Kidney (tissue), 14 donors: ENCODE measurements around the gene MYO1D. TPM values are rescaled to one million over a fixed set of nuclear protein-coding genes. Genes with fewer than 3 reads are reported as not detected.

Experiments used
- DNase-seq, 5 donors: peaks; one replicate each; pipeline ENCODE4 v3.0.0-alpha.2; 2013 to 2020
- FAIRE-seq: peaks from 2 replicates; lab custom pipeline; 2012; peaks lifted over from hg19 to GRCh38; lab: Jason Lieb, UNC
- H3K27ac ChIP-seq, 2 donors: one replicate each; pipeline ENCODE4 v1.7.0; 2013; ENCODE audit warnings: low read depth in 2 of 2, low read length in 2 of 2, inconsistent platforms in 1 of 2
- H3K27me3 ChIP-seq: one replicate; pipeline ENCODE4 v1.7.1; 2013; ENCODE audit warnings: low read length, inconsistent platforms; ENCODE audit not compliant: control insufficient read depth, insufficient read depth
- H3K36me3 ChIP-seq, 3 donors: one replicate each; pipeline versions ENCODE4 v1.7.0 to v1.7.1; 2013; ENCODE audit warnings: low read length in 3 of 3, control low read depth in 1 of 3, inconsistent platforms in 1 of 3; ENCODE audit not compliant: insufficient read depth in 3 of 3, control insufficient read depth in 2 of 3
- H3K4me1 ChIP-seq, 3 donors: one replicate each; pipeline versions ENCODE4 v1.7.0 to v1.7.1; 2013; ENCODE audit warnings: low read length in 3 of 3, inconsistent platforms in 1 of 3, low read depth in 1 of 3; ENCODE audit not compliant: control insufficient read depth in 2 of 3, insufficient read depth in 2 of 3
- H3K4me3 ChIP-seq, 3 donors: one replicate each; pipeline versions ENCODE4 v1.7.0 to v1.8.1; 2013; ENCODE audit warnings: low read length in 3 of 3, control low read depth in 1 of 3, inconsistent platforms in 1 of 3
- H3K9ac ChIP-seq, 3 donors: one replicate each; pipeline versions ENCODE4 v1.7.0 to v1.7.1; 2013; ENCODE audit warnings: low read length in 3 of 3, control low read depth in 1 of 3, inconsistent platforms in 1 of 3
- H3K9me3 ChIP-seq, 3 donors: one replicate each; pipeline versions ENCODE4 v1.7.0 to v1.7.1; 2013; ENCODE audit warnings: low read length in 3 of 3, control low read depth in 1 of 3, inconsistent platforms in 1 of 3; ENCODE audit not compliant: control insufficient read depth in 2 of 3, insufficient read depth in 1 of 3
- CTCF ChIP-seq: IDR thresholded peaks from 3 replicates; pipeline ENCODE4 v1.5.1; 2012; ENCODE audit warnings: mild to moderate bottlenecking, moderate library complexity, borderline replicate concordance; ENCODE audit not compliant: insufficient read depth; ENCODE audit errors: extremely low read depth
- intact Hi-C: fragments of 100-400 bp; cut with DNase I; formaldehyde crosslinking; loops from one replicate; pipeline ENCODE4 v1.11.1; 2022
- polyA plus RNA-seq: library from polyadenylated mRNA; stranded (reverse); fragments of 350-450 nt; fragmentation: Illumina TruSeq; extraction: RNeasy Lipid Tissue Mini Kit (QIAGEN cat#74804); gene quantifications from one replicate; pipeline ENCODE4 v1.2.3, GENCODE V29; 2014; ENCODE audit warnings: low read depth, low replicate concordance; ENCODE audit not compliant: insufficient read depth
- total RNA-seq: library from RNA; stranded (reverse); fragmentation: NEBNext Ultra II Directional; extraction: Animal tissue kit (Norgen Biotek cat#: 25700); gene quantifications from one replicate; pipeline ENCODE4 v1.2.1, GENCODE V29; 2021
- donor health status: control.
- donor health status: control.
- donor health status: control.
- donor health status: control.
- donor health status: control.
- donor health status: DM: yes; HTN: yes; CAD: no.
- donor health status: Normal renal cell carcinoma (clear cell type).

MYO1D gene
- total and polyA plus RNA-seq, 2 donors from 2014 or later: 21.1 to 99.9 TPM

- no peaks in the 10 kb centered on the region for H3K4me1 ChIP-seq
- intact Hi-C loops: no loop called here
- no peak overlapping the region for H3K9ac ChIP-seq
- H3K9me3 ChIP-seq: peaks cover 0 to 7% (median 0%) of the 10 kb centered on the region in 3 donors
- H3K4me3 ChIP-seq: no peak overlapping the region
- H3K27ac ChIP-seq: no peak overlapping the region
- no peak for DNase-seq
- no peaks in the 10 kb centered on the region for H3K27me3 ChIP-seq
- FAIRE-seq: no peak
- TF ChIP-seq CTCF: no peak
- H3K36me3 ChIP-seq: no peaks in the 10 kb centered on the region
Observed at GRCh38 chr17:32583053-32583452, 293.9 kb downstream of the MYO1D start.

GRCh38 chr17:32575852-32576251 is 301.1 kb downstream of the MYO1D start:
- Histone ChIP-seq H3K9me3 (no peaks in the 10 kb centered on the region), H3K9ac (no peak overlapping the region), H3K27ac (no peak overlapping the region), H3K4me3 (no peak overlapping the region), H3K4me1 (no peaks in the 10 kb centered on the region), H3K36me3 (no peaks in the 10 kb centered on the region), H3K27me3 (no peaks in the 10 kb centered on the region)
- no peak for TF ChIP-seq CTCF
- FAIRE-seq (no peak), DNase-seq (no peak)
- intact Hi-C loops: no loop called here

- H3K9ac ChIP-seq: no peak overlapping the region
- no peak overlapping the region for H3K4me3 ChIP-seq
- intact Hi-C loops: no loop called here
- no peaks in the 10 kb centered on the region for H3K4me1 ChIP-seq
- TF ChIP-seq CTCF: no peak
- FAIRE-seq (no peak), DNase-seq (no peak)
- H3K27ac ChIP-seq: no peak overlapping the region
- no peaks in the 10 kb centered on the region for H3K36me3 ChIP-seq
- no peaks in the 10 kb centered on the region for H3K9me3 ChIP-seq
- no peaks in the 10 kb centered on the region for H3K27me3 ChIP-seq
Observed at GRCh38 chr17:32570081-32570396, 306.9 kb downstream of the MYO1D start.

GRCh38 chr17:32569171-32570080 is 307.5 kb downstream of the MYO1D start:
- Histone ChIP-seq H3K9me3 (no peaks in the 10 kb centered on the region), H3K27me3 (no peaks in the 10 kb centered on the region), H3K36me3 (no peaks in the 10 kb centered on the region), H3K4me1 (no peaks in the 10 kb centered on the region), H3K4me3 (no peak overlapping the region), H3K9ac (no peak overlapping the region), H3K27ac (no peak overlapping the region)
- intact Hi-C loops: no loop called here
- DNase-seq (no peak), FAIRE-seq (no peak)
- TF ChIP-seq CTCF: no peak
